ENCODE results near the gene CDH13.

- TF ChIP-seq CTCF (IDR thresholded peaks at IDR 0.05) (no peak), POLR2A (IDR thresholded peaks at IDR 0.05) (no peak), EP300 (IDR thresholded peaks at IDR 0.05) (no peak)
Measured at GRCh38 chr16:82653550-82654511, 27.1 kb downstream of the CDH13 start.
